HepG2 (cell line): Measurements from ENCODE around the gene SRSF3. TPM values are rescaled to one million over a fixed set of nuclear protein-coding genes. Genes with fewer than 3 reads are reported as not detected.

Experiments used
- ARID4A ChIP-seq: sonication (generic); formaldehyde crosslinking; IDR thresholded peaks from 2 replicates; pipeline ENCODE4 v1.5.0; 2020; ENCODE audit warnings: mild to moderate bottlenecking, missing genetic modification reagents, borderline replicate concordance
- ARNT ChIP-seq: fragments of 450-650 bp; IDR thresholded peaks from 2 replicates; pipeline ENCODE4 v1.6.1; 2017
- MAFG ChIP-seq: sonication (generic); formaldehyde crosslinking; IDR thresholded peaks from 2 replicates; pipeline ENCODE4 v1.5.1; 2020; ENCODE audit warnings: mild to moderate bottlenecking, missing genetic modification reagents
- MEIS1 ChIP-seq: sonication (generic); formaldehyde crosslinking; IDR thresholded peaks from 2 replicates; pipeline ENCODE4 v1.9.0; 2021; ENCODE audit warnings: mild to moderate bottlenecking, missing genetic modification reagents, moderate library complexity, borderline replicate concordance
- NBN ChIP-seq: fragments of 450-650 bp; conservative IDR thresholded peaks from 2 replicates; pipeline ENCODE4 v1.6.1; 2017
- POLR2G ChIP-seq: fragments of 200-400 bp; formaldehyde crosslinking; IDR thresholded peaks from 2 replicates; pipeline ENCODE4 v1.6.1; 2018; ENCODE audit warnings: mild to moderate bottlenecking, low read depth, low read length, moderate library complexity
- PRDM15 ChIP-seq: sonication (generic); formaldehyde crosslinking; IDR thresholded peaks from 2 replicates; pipeline ENCODE4 v1.4.0; 2020; ENCODE audit warnings: missing genetic modification reagents
- SALL1 ChIP-seq: sonication (generic); formaldehyde crosslinking; IDR thresholded peaks from 2 replicates; pipeline ENCODE4 v1.8.0; 2022; ENCODE audit warnings: mild to moderate bottlenecking, missing genetic modification reagents
- SIN3B ChIP-seq: fragments of 150-350 bp; IDR thresholded peaks from 2 replicates; pipeline ENCODE4 v1.6.1; 2014; ENCODE audit warnings: low read length
- TOPORS ChIP-seq: sonication (generic); formaldehyde crosslinking; IDR thresholded peaks from 2 replicates; pipeline ENCODE4 v1.8.0; 2023; ENCODE audit warnings: mild to moderate bottlenecking, missing genetic modification reagents
- XBP1 ChIP-seq: sonication (generic); formaldehyde crosslinking; IDR thresholded peaks from 2 replicates; pipeline ENCODE4 v1.5.0; 2020; ENCODE audit warnings: missing genetic modification reagents
- ZBTB7A ChIP-seq: sonication (generic); formaldehyde crosslinking; IDR thresholded peaks from 2 replicates; pipeline ENCODE4 v1.8.0; 2022; ENCODE audit warnings: mild to moderate bottlenecking, missing genetic modification reagents
- ZNF143 ChIP-seq: sonication (generic); formaldehyde crosslinking; IDR thresholded peaks from 2 replicates; pipeline ENCODE4 v1.4.0; 2020; ENCODE audit warnings: missing genetic modification reagents
- ZNF326 ChIP-seq: sonication (generic); formaldehyde crosslinking; IDR thresholded peaks from 2 replicates; pipeline ENCODE4 v1.4.0; 2020; ENCODE audit warnings: missing genetic modification reagents, borderline replicate concordance
- polyA plus RNA-seq, 8 experiments: library from polyadenylated mRNA; depleted of rRNA in 3 of 8; stranded (reverse) in 7 of 8; unstranded in 1 of 8; fragments of >200 nt; fragmentation: Illumina TruSeq in 4 of 8; extraction: Trizol in 4 of 8; gene quantifications; 2 replicates each; pipeline versions ENCODE4 v1.2.1 to v1.2.3, GENCODE V29; 2011 to 2016; ENCODE audit warnings: low read depth in 4 of 8, missing spikeins in 1 of 8, mixed read lengths in 1 of 8; ENCODE audit not compliant: insufficient read depth in 1 of 8
- total RNA-seq, 5 experiments: library from RNA; depleted of rRNA; stranded (reverse); fragments of >200 nt; fragmentation: Illumina TruSeq; extraction: Trizol; gene quantifications; 2 replicates each; pipeline ENCODE4 v1.2.3, GENCODE V29; 2016; ENCODE audit warnings: low read depth in 1 of 5
- TF ChIP-seq, protein P1 (sequence below): sonication (generic); formaldehyde crosslinking; conservative IDR thresholded peaks from 2 replicates; pipeline ENCODE4 v1.4.0; 2020; ENCODE audit warnings: mild to moderate bottlenecking, missing genetic modification reagents, moderate library complexity
- TF ChIP-seq, protein P2 (sequence below): sonication (generic); formaldehyde crosslinking; IDR thresholded peaks from 2 replicates; pipeline ENCODE4 v1.4.0; 2020; ENCODE audit warnings: missing genetic modification reagents, borderline replicate concordance

Gene SRSF3
- total and polyA plus RNA-seq, 2 of the 13 experiments (the other 11 are each of a cell fraction or from before 2014, with no cell fraction given): 206 to 684 TPM

DNA sequence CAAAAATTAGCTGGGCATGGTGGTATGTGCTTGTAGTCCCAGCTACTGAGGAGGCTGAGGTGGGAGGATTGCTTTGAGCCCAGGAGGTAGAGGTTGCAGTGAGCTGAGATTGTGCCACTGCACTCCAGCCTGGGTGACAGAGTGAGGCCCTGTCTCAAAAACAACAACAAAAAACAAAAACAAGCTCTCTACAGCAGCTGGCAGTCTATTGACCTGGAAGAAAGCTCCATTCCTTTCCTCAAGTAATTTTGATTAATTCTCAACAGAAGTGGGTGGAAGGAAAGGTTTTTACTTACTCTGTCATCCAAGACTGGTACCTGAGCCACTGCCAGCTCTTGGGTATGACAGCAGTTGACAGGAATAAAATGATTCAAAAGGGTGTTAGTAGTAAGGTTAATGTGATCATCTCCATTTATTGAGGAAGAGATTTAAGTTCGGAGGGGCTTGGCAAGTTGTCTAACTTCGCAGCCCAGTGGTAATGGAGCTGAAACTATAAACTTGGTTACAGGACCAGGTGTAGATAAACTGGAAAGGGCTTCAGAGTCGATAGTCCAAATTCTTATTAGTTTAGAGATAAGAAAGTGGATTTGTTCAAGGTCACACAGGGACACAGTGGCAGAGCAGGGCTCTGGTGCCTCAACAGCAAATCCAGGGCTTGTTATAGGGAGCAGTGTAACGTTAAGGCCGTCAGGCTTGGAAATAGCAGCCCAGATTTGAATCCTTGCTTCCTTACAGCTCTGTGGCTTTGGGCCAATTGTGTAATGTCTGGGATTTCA, 14.8 kb downstream of the SRSF3 start (continued):
- TF ChIP-seq, protein P1, sequence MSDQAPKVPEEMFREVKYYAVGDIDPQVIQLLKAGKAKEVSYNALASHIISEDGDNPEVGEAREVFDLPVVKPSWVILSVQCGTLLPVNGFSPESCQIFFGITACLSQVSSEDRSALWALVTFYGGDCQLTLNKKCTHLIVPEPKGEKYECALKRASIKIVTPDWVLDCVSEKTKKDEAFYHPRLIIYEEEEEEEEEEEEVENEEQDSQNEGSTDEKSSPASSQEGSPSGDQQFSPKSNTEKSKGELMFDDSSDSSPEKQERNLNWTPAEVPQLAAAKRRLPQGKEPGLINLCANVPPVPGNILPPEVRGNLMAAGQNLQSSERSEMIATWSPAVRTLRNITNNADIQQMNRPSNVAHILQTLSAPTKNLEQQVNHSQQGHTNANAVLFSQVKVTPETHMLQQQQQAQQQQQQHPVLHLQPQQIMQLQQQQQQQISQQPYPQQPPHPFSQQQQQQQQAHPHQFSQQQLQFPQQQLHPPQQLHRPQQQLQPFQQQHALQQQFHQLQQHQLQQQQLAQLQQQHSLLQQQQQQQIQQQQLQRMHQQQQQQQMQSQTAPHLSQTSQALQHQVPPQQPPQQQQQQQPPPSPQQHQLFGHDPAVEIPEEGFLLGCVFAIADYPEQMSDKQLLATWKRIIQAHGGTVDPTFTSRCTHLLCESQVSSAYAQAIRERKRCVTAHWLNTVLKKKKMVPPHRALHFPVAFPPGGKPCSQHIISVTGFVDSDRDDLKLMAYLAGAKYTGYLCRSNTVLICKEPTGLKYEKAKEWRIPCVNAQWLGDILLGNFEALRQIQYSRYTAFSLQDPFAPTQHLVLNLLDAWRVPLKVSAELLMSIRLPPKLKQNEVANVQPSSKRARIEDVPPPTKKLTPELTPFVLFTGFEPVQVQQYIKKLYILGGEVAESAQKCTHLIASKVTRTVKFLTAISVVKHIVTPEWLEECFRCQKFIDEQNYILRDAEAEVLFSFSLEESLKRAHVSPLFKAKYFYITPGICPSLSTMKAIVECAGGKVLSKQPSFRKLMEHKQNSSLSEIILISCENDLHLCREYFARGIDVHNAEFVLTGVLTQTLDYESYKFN: peak; percentile 91
- TF ChIP-seq SIN3B (no peak), MEIS1 (CRISPR knock-in tag) (0 out of 2 replicates have a peak, but pooled peaks have one; percentile 34), ZBTB7A (peak; percentile 32; the same call in 1 of the 2 replicates), POLR2G (peak; percentile 58), SALL1 (CRISPR knock-in tag) (peak; percentile 66), ZNF326 (CRISPR knock-in tag) (no peak), PRDM15 (CRISPR knock-in tag) (no peak), NBN (no peak), MAFG (no peak), XBP1 (CRISPR knock-in tag) (no peak), ARID4A (no peak), ARNT (no peak), ZNF143 (CRISPR knock-in tag) (no peak), TOPORS (0 out of 2 replicates have a peak, but pooled peaks have one; percentile 59)
- TF ChIP-seq, protein P2, sequence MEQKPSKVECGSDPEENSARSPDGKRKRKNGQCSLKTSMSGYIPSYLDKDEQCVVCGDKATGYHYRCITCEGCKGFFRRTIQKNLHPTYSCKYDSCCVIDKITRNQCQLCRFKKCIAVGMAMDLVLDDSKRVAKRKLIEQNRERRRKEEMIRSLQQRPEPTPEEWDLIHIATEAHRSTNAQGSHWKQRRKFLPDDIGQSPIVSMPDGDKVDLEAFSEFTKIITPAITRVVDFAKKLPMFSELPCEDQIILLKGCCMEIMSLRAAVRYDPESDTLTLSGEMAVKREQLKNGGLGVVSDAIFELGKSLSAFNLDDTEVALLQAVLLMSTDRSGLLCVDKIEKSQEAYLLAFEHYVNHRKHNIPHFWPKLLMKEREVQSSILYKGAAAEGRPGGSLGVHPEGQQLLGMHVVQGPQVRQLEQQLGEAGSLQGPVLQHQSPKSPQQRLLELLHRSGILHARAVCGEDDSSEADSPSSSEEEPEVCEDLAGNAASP (CRISPR knock-in tag): peak; percentile 97
